K562 (cell line): ENCODE measurements around the gene CCDC27. TPM values are rescaled to one million over a fixed set of nuclear protein-coding genes. Genes with fewer than 3 reads are reported as not detected.

Source experiments
- HNRNPLL ChIP-seq: fragments of 200-400 bp; formaldehyde crosslinking; IDR thresholded peaks from 2 replicates; pipeline ENCODE4 v1.6.1; 2017; ENCODE audit warnings: low read length, low read depth, mild to moderate bottlenecking; ENCODE audit not compliant: poor library complexity, severe bottlenecking
- MECOM ChIP-seq: fragments of 250-450 bp; sonication (Bioruptor Pico); IDR thresholded peaks from 2 replicates; pipeline ENCODE4 v1.8.0; 2022; ENCODE audit warnings: inconsistent platforms
- NCOA4 ChIP-seq: fragments of 450-650 bp; IDR thresholded peaks from 2 replicates; pipeline ENCODE4 v1.6.1; 2018; ENCODE audit warnings: mild to moderate bottlenecking; ENCODE audit not compliant: partially characterized antibody
- NR1H2 ChIP-seq: sonication (generic); formaldehyde crosslinking; IDR thresholded peaks from 2 replicates; pipeline ENCODE4 v1.4.0; 2020; ENCODE audit warnings: mild to moderate bottlenecking, missing genetic modification reagents
- SIN3A ChIP-seq, 2 experiments: fragments of 150-350 bp in 1 of 2; IDR thresholded peaks; 2 replicates each; pipeline ENCODE4 v1.6.1; 2011 to 2016; ENCODE audit warnings: borderline replicate concordance in 2 of 2, low read depth in 2 of 2, low read length in 2 of 2, mild to moderate bottlenecking in 2 of 2, moderate library complexity in 2 of 2; ENCODE audit not compliant: control insufficient read depth in 1 of 2
- SMARCE1 ChIP-seq: fragments of 450-650 bp; IDR thresholded peaks from 2 replicates; pipeline ENCODE4 v1.7.1; 2016; ENCODE audit warnings: mild to moderate bottlenecking
- TCF7 ChIP-seq: sonication (generic); IDR thresholded peaks from 2 replicates; pipeline ENCODE4 v1.6.1; 2016; ENCODE audit warnings: antibody characterized with exemption, borderline replicate concordance
- YY1 ChIP-seq, 3 experiments: IDR thresholded peaks; 2 replicates each; pipeline ENCODE4 v1.6.1; 2011; ENCODE audit warnings: low read length in 2 of 3, mild to moderate bottlenecking in 2 of 3, moderate library complexity in 2 of 3, borderline replicate concordance in 1 of 3, control low read depth in 1 of 3, low read depth in 1 of 3; ENCODE audit not compliant: insufficient read depth in 3 of 3, insufficient replicate concordance in 2 of 3, control insufficient read depth in 1 of 3, insufficient read length in 1 of 3; ENCODE audit errors: extremely low read depth in 1 of 3
- ZNF12 ChIP-seq: sonication (generic); formaldehyde crosslinking; IDR thresholded peaks from 2 replicates; pipeline ENCODE4 v1.4.0; 2020; ENCODE audit warnings: mild to moderate bottlenecking, missing genetic modification reagents
- ZNF197 ChIP-seq: fragments of 200-800 bp; sonication (Bioruptor generic); IDR thresholded peaks from 2 replicates; pipeline ENCODE4 v1.6.1; 2016; ENCODE audit warnings: low read depth, missing genetic modification characterization, missing compliant biosample characterization
- ZNF644 ChIP-seq: fragments of 200-800 bp; sonication (Bioruptor generic); IDR thresholded peaks from 2 replicates; pipeline ENCODE4 v1.6.1; 2016; ENCODE audit warnings: low read depth, missing genetic modification characterization, missing compliant biosample characterization
- ZNF696 ChIP-seq: fragments of 250-450 bp; sonication (Bioruptor Pico); conservative IDR thresholded peaks from 2 replicates; pipeline ENCODE4 v1.4.0; 2020; ENCODE audit warnings: mild to moderate bottlenecking, moderate library complexity
- ZNF785 ChIP-seq: fragments of 250-450 bp; sonication (Bioruptor Pico); IDR thresholded peaks from 2 replicates; pipeline ENCODE4 v1.4.0; 2020; ENCODE audit warnings: mild to moderate bottlenecking
- polyA plus RNA-seq, 8 experiments: library from polyadenylated mRNA; depleted of rRNA in 4 of 8; stranded (reverse) in 5 of 8; unstranded in 3 of 8; fragments of >200 nt; fragmentation: Nextera tagmentation in 2 of 8; fragmentation: Illumina TruSeq in 1 of 8; extraction: Ambion mirVana in 2 of 8; extraction: Trizol in 1 of 8; gene quantifications; 2 replicates each; pipeline versions ENCODE4 v1.2.1 to v1.2.3, GENCODE V29; 2011 to 2014; ENCODE audit warnings: inconsistent platforms in 1 of 8, missing spikeins in 1 of 8
- total RNA-seq, 7 experiments: library from RNA; depleted of rRNA in 6 of 7; stranded (reverse); fragments of >200 nt in 6 of 7; fragmentation: Illumina TruSeq in 2 of 7; extraction: Trizol in 2 of 7; gene quantifications; 2 replicates each; pipeline versions ENCODE4 v1.2.1 to v1.2.3, GENCODE V29; 2011 to 2021; ENCODE audit warnings: low replicate concordance in 1 of 7
- TF ChIP-seq, protein P1 (sequence below): sonication (generic); formaldehyde crosslinking; IDR thresholded peaks from 2 replicates; pipeline ENCODE4 v1.8.0; 2022; ENCODE audit warnings: missing genetic modification reagents, mild to moderate bottlenecking, borderline replicate concordance
- TF ChIP-seq, protein P2 (sequence below): fragments of 450-650 bp; formaldehyde crosslinking; IDR thresholded peaks from 2 replicates; pipeline ENCODE4 v1.4.0; 2022; ENCODE audit warnings: missing genetic modification characterization
- TF ChIP-seq, protein P3 (sequence below): sonication (generic); IDR thresholded peaks from 2 replicates; pipeline ENCODE4 v1.6.1; 2016
- TF ChIP-seq, protein P4 (sequence below): sonication (generic); formaldehyde crosslinking; IDR thresholded peaks from 2 replicates; pipeline ENCODE4 v1.8.0; 2023; ENCODE audit warnings: missing genetic modification reagents, mild to moderate bottlenecking, borderline replicate concordance

The CCDC27 gene
- total and polyA plus RNA-seq, 9 of the 15 experiments (the other 6 are each of a cell fraction or from before 2014, with no cell fraction given), result 0.01 to 0.04 TPM; not detected in 7

DNA sequence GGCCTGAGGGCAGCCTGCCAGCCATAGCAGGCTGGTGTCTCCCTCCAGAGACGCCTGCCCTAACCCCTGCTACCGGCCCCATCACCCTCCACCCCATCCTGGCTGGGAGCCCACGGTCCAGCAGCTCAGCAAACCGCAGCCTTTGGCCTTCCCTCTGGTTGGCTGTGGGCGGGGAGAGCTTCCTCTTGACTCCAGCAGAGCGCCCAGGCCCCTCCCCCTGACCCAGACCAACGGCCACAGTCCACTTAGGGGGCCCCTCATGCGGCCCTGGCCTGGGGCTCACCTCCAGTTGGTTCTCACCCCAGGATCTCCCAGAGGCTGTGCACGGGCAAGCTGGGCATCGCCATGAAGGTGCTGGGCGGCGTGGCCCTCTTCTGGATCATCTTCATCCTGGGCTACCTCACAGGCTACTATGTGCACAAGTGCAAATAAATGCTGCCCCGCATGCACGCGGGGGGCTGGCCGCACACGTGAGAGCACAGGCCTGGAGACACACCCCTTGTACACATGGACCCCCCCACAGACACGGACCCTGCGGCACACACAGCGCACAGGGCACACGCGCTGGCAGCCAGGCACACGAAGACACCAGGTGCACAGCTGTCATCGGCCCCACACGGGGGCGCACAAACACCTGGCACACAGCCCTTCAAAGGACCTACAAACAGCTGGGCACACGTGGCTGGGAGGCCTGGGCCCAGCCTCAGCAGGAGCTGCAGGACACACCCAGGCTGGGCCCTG lies 23.4 kb downstream of the CCDC27 start (continued):
- TF ChIP-seq NR1H2, result no peak
- TF ChIP-seq ZNF644, result no peak
- no peak for TF ChIP-seq TCF7
- TF ChIP-seq, protein P1, sequence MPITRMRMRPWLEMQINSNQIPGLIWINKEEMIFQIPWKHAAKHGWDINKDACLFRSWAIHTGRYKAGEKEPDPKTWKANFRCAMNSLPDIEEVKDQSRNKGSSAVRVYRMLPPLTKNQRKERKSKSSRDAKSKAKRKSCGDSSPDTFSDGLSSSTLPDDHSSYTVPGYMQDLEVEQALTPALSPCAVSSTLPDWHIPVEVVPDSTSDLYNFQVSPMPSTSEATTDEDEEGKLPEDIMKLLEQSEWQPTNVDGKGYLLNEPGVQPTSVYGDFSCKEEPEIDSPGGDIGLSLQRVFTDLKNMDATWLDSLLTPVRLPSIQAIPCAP (CRISPR knock-in tag), result no peak
- TF ChIP-seq MECOM, result peak; percentile 71; the same call in 1 of the 2 replicates
- TF ChIP-seq SIN3A (IDR thresholded peaks at IDR 0.05; ENCODE audit: borderline replicate concordance in 2 of 2, control insufficient read depth in 1 of 2, low read depth in 2 of 2, low read length in 2 of 2), result peak; percentile 82 to 86; a peak in 2 of 4 replicates
- TF ChIP-seq HNRNPLL, result no peak
- no peak for TF ChIP-seq ZNF785 (CRISPR knock-in tag)
- TF ChIP-seq, protein P2, sequence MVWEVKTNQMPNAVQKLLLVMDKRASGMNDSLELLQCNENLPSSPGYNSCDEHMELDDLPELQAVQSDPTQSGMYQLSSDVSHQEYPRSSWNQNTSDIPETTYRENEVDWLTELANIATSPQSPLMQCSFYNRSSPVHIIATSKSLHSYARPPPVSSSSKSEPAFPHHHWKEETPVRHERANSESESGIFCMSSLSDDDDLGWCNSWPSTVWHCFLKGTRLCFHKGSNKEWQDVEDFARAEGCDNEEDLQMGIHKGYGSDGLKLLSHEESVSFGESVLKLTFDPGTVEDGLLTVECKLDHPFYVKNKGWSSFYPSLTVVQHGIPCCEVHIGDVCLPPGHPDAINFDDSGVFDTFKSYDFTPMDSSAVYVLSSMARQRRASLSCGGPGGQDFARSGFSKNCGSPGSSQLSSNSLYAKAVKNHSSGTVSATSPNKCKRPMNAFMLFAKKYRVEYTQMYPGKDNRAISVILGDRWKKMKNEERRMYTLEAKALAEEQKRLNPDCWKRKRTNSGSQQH, result no peak
- no peak for TF ChIP-seq NCOA4
- TF ChIP-seq ZNF12 (CRISPR knock-in tag), result peak; percentile 64; the same call in 1 of the 2 replicates
- TF ChIP-seq, protein P3, sequence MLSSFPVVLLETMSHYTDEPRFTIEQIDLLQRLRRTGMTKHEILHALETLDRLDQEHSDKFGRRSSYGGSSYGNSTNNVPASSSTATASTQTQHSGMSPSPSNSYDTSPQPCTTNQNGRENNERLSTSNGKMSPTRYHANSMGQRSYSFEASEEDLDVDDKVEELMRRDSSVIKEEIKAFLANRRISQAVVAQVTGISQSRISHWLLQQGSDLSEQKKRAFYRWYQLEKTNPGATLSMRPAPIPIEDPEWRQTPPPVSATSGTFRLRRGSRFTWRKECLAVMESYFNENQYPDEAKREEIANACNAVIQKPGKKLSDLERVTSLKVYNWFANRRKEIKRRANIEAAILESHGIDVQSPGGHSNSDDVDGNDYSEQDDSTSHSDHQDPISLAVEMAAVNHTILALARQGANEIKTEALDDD, result no peak
- TF ChIP-seq, protein P4, sequence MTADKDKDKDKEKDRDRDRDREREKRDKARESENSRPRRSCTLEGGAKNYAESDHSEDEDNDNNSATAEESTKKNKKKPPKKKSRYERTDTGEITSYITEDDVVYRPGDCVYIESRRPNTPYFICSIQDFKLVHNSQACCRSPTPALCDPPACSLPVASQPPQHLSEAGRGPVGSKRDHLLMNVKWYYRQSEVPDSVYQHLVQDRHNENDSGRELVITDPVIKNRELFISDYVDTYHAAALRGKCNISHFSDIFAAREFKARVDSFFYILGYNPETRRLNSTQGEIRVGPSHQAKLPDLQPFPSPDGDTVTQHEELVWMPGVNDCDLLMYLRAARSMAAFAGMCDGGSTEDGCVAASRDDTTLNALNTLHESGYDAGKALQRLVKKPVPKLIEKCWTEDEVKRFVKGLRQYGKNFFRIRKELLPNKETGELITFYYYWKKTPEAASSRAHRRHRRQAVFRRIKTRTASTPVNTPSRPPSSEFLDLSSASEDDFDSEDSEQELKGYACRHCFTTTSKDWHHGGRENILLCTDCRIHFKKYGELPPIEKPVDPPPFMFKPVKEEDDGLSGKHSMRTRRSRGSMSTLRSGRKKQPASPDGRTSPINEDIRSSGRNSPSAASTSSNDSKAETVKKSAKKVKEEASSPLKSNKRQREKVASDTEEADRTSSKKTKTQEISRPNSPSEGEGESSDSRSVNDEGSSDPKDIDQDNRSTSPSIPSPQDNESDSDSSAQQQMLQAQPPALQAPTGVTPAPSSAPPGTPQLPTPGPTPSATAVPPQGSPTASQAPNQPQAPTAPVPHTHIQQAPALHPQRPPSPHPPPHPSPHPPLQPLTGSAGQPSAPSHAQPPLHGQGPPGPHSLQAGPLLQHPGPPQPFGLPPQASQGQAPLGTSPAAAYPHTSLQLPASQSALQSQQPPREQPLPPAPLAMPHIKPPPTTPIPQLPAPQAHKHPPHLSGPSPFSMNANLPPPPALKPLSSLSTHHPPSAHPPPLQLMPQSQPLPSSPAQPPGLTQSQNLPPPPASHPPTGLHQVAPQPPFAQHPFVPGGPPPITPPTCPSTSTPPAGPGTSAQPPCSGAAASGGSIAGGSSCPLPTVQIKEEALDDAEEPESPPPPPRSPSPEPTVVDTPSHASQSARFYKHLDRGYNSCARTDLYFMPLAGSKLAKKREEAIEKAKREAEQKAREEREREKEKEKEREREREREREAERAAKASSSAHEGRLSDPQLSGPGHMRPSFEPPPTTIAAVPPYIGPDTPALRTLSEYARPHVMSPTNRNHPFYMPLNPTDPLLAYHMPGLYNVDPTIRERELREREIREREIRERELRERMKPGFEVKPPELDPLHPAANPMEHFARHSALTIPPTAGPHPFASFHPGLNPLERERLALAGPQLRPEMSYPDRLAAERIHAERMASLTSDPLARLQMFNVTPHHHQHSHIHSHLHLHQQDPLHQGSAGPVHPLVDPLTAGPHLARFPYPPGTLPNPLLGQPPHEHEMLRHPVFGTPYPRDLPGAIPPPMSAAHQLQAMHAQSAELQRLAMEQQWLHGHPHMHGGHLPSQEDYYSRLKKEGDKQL (CRISPR knock-in tag), result 0 out of 2 replicates have a peak, but pooled peaks have one; percentile 93
- 0 out of 2 replicates have a peak, but pooled peaks have one; percentile 22 for TF ChIP-seq ZNF197 (CRISPR knock-in tag)
- no peak for TF ChIP-seq ZNF696 (CRISPR knock-in tag)
- TF ChIP-seq SMARCE1, result no peak; the same call in 1 of the 2 replicates
- TF ChIP-seq YY1 (IDR thresholded peaks at IDR 0.05; ENCODE audit: borderline replicate concordance in 1 of 3, control insufficient read depth in 1 of 3, extremely low read depth in 1 of 3, insufficient read depth in 3 of 3, insufficient read length in 1 of 3, insufficient replicate concordance in 2 of 3, low read depth in 1 of 3, low read length in 2 of 3), result peak in 2 of 3 experiments; percentile 10 to 27
